Astrocyte (in vitro differentiated cells and primary cell): ENCODE data around the gene GPR156. TPM values are rescaled to one million over a fixed set of nuclear protein-coding genes. Genes with fewer than 3 reads are reported as not detected.

ENCODE experiments used
- DNase-seq: peaks from one replicate; pipeline ENCODE4 v3.0.0-alpha.2; 2010; ENCODE audit warnings: low read depth
- FAIRE-seq: peaks from 2 replicates; lab custom pipeline; 2011; peaks lifted over from hg19 to GRCh38; lab: Jason Lieb, UNC
- H2AFZ ChIP-seq: 2 replicates; pipeline ENCODE4 v1.6.0; 2012; ENCODE audit warnings: low read depth, low read length, inconsistent platforms
- H3K27ac ChIP-seq: 2 replicates; pipeline ENCODE4 v1.5.1; 2011; ENCODE audit warnings: low read depth, low read length, inconsistent platforms
- H3K27me3 ChIP-seq: 2 replicates; pipeline ENCODE4 v1.6.0; 2011; ENCODE audit warnings: low read length, inconsistent platforms; ENCODE audit not compliant: insufficient read depth
- H3K36me3 ChIP-seq: 2 replicates; pipeline ENCODE4 v1.5.1; 2011; ENCODE audit warnings: low read length, inconsistent platforms; ENCODE audit not compliant: insufficient read depth
- H3K4me1 ChIP-seq: 2 replicates; pipeline ENCODE4 v1.5.1; 2011; ENCODE audit warnings: low read length, inconsistent platforms; ENCODE audit not compliant: insufficient read depth
- H3K4me2 ChIP-seq: 2 replicates; pipeline ENCODE4 v1.6.0; 2012; ENCODE audit warnings: low read length, inconsistent platforms
- H3K4me3 ChIP-seq: 2 replicates; pipeline ENCODE4 v1.5.1; 2011; ENCODE audit warnings: low read depth, mild to moderate bottlenecking, low read length, inconsistent platforms; ENCODE audit not compliant: insufficient read depth
- H3K79me2 ChIP-seq: 2 replicates; pipeline ENCODE4 v1.6.0; 2012; ENCODE audit warnings: mild to moderate bottlenecking, low read length, inconsistent platforms; ENCODE audit not compliant: insufficient read depth
- H3K9ac ChIP-seq: 2 replicates; pipeline ENCODE4 v1.6.0; 2012; ENCODE audit warnings: mild to moderate bottlenecking, low read length, inconsistent platforms
- H3K9me3 ChIP-seq: 2 replicates; pipeline ENCODE4 v1.5.1; 2012; ENCODE audit warnings: low read depth, mild to moderate bottlenecking, low read length, inconsistent platforms; ENCODE audit not compliant: insufficient read depth
- H4K20me1 ChIP-seq: 2 replicates; pipeline ENCODE4 v1.6.0; 2012; ENCODE audit warnings: low read length, inconsistent platforms; ENCODE audit not compliant: insufficient read depth
- H3K27ac Mint-ChIP-seq: one replicate; pipeline ENCODE4 v1.8.0; 2021; ENCODE audit warnings: mild to moderate bottlenecking, mixed read lengths; ENCODE audit not compliant: unreplicated experiment
- H3K27me3 Mint-ChIP-seq: one replicate; pipeline ENCODE4 v1.8.0; 2021; ENCODE audit warnings: low read depth, mixed read lengths; ENCODE audit not compliant: unreplicated experiment
- H3K36me3 Mint-ChIP-seq: one replicate; pipeline ENCODE4 v1.8.0; 2021; ENCODE audit warnings: low read depth, mixed read lengths; ENCODE audit not compliant: unreplicated experiment
- H3K4me1 Mint-ChIP-seq: one replicate; pipeline ENCODE4 v1.8.0; 2021; ENCODE audit warnings: low read depth, mixed read lengths; ENCODE audit not compliant: unreplicated experiment
- H3K4me3 Mint-ChIP-seq: one replicate; pipeline ENCODE4 v1.8.0; 2021; ENCODE audit warnings: mild to moderate bottlenecking, moderate library complexity, mixed read lengths; ENCODE audit not compliant: unreplicated experiment
- H3K9me3 Mint-ChIP-seq: one replicate; pipeline ENCODE4 v1.8.0; 2021; ENCODE audit warnings: mild to moderate bottlenecking, mixed read lengths; ENCODE audit not compliant: unreplicated experiment
- EZH2 ChIP-seq: IDR thresholded peaks from 2 replicates; pipeline ENCODE4 v1.6.1; 2012; ENCODE audit warnings: mild to moderate bottlenecking, low read length, inconsistent platforms; ENCODE audit not compliant: insufficient read depth
- total RNA-seq: library from RNA; stranded (reverse); gene quantifications from 2 replicates; pipeline ENCODE4 v1.2.1, GENCODE V29; 2021
- TF ChIP-seq, protein P1 (sequence below): IDR thresholded peaks from 2 replicates; pipeline ENCODE4 v1.5.1; 2011; ENCODE audit warnings: low read depth, mild to moderate bottlenecking, inconsistent platforms, low read length, moderate library complexity; ENCODE audit not compliant: insufficient read depth

Gene GPR156
- total RNA-seq, 1 donor from 2014 or later: 0.39 TPM

DNA sequence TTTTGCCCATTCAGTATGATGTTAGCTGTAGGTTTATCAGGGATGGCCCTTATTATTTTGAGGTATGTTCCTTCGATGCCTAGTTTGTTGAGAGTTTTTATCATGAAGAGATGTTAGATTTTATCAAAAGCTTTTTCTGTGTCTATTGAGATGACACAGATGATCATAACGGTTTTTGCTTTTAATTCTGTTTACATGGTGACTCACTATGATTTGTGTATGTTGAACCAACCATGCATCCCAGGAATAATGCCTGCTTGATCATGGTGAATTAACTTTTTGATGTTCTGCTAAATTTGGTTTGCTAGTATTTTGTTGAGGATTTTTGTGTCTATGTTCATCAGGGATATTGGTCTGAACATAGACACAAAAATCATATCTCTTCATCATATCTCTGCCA is 8.3 kb downstream of the GPR156 start:
- no peak for TF ChIP-seq EZH2
- TF ChIP-seq, protein P1, sequence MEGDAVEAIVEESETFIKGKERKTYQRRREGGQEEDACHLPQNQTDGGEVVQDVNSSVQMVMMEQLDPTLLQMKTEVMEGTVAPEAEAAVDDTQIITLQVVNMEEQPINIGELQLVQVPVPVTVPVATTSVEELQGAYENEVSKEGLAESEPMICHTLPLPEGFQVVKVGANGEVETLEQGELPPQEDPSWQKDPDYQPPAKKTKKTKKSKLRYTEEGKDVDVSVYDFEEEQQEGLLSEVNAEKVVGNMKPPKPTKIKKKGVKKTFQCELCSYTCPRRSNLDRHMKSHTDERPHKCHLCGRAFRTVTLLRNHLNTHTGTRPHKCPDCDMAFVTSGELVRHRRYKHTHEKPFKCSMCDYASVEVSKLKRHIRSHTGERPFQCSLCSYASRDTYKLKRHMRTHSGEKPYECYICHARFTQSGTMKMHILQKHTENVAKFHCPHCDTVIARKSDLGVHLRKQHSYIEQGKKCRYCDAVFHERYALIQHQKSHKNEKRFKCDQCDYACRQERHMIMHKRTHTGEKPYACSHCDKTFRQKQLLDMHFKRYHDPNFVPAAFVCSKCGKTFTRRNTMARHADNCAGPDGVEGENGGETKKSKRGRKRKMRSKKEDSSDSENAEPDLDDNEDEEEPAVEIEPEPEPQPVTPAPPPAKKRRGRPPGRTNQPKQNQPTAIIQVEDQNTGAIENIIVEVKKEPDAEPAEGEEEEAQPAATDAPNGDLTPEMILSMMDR: no peak
- Mint-ChIP-seq H3K36me3 (no peaks in the 10 kb centered on the region), H3K4me1 (peaks cover 5% of the 10 kb centered on the region), H3K27ac (no peak overlapping the region), H3K27me3 (peaks cover 4% of the 10 kb centered on the region), H3K4me3 (no peak overlapping the region), H3K9me3 (peaks cover 1% of the 10 kb centered on the region)
- Histone ChIP-seq H3K79me2 (no peaks in the 10 kb centered on the region), H3K4me1 (no peaks in the 10 kb centered on the region), H3K27me3 (no peaks in the 10 kb centered on the region), H3K9me3 (no peaks in the 10 kb centered on the region), H2AFZ (no peak overlapping the region), H3K4me2 (no peak overlapping the region), H3K36me3 (no peaks in the 10 kb centered on the region), H3K27ac (no peak overlapping the region), H3K9ac (no peak overlapping the region), H4K20me1 (no peaks in the 10 kb centered on the region), H3K4me3 (no peak overlapping the region)
- DNase-seq (no peak), FAIRE-seq (no peak)

DNA sequence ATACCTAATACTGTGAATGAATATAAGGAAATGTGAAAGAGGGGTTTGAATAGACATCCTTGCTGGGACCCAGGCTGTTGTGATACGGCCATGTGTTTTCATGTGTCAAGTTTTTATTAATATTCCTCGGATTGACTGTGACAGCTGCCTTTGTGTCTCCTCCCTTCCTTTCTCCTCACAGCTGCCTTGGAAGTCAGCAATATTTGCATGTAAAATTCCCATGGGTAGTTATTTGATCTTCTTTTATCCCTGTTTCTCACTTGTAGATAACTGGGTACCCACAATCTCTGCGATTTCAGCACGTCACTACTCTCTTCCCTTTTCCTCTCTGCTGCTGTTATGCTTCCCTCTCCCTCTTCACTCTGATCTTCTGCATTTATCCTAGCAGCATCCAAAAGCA is 9.4 kb downstream of the GPR156 start:
- H3K79me2 ChIP-seq: no peaks in the 10 kb centered on the region
- no peaks in the 10 kb centered on the region for H3K9me3 ChIP-seq
- Mint-ChIP-seq H3K4me1 (peaks cover 2% of the 10 kb centered on the region), H3K36me3 (no peaks in the 10 kb centered on the region), H3K27ac (no peak overlapping the region), H3K27me3 (peaks cover 5% of the 10 kb centered on the region), H3K4me3 (no peak overlapping the region), H3K9me3 (peaks cover under 1% of the 10 kb centered on the region)
- no peak for TF ChIP-seq EZH2
- TF ChIP-seq, protein P1: no peak
- H4K20me1 ChIP-seq: no peaks in the 10 kb centered on the region
- H3K4me1 ChIP-seq: no peaks in the 10 kb centered on the region
- no peak overlapping the region for H2AFZ ChIP-seq
- no peaks in the 10 kb centered on the region for H3K27me3 ChIP-seq
- no peak overlapping the region for H3K27ac ChIP-seq
- no peak overlapping the region for H3K9ac ChIP-seq
- DNase-seq (no peak), FAIRE-seq (no peak)
- no peaks in the 10 kb centered on the region for H3K36me3 ChIP-seq
- H3K4me2 ChIP-seq: no peak overlapping the region
- no peak overlapping the region for H3K4me3 ChIP-seq

DNA sequence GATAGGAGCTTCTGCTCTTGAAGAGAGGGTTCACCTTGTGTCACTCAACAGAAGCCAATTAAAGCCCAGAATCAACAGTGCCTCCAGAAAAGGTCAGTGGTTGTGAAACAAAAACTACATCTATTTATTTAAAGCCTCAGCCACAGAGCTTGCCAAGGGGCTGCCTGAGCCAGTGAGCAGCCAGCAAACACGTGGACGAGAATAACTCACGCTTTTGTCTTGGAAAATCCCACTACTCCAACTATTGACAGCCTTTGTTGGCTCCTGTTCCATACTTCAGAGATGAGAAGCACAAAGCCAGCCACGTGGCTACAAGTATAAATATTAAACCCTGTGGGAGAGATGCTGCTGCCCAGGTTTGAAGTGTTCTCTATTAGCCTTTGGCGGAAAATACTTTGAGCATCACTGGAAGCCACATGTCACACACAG is 10.3 kb downstream of the GPR156 start:
- DNase-seq (peak; percentile 30), FAIRE-seq (no peak)
- Mint-ChIP-seq H3K9me3 (no peaks in the 10 kb centered on the region), H3K27ac (no peak overlapping the region), H3K27me3 (peaks cover 7% of the 10 kb centered on the region), H3K4me3 (no peak overlapping the region), H3K4me1 (no peaks in the 10 kb centered on the region), H3K36me3 (no peaks in the 10 kb centered on the region)
- Histone ChIP-seq H3K4me3 (no peak overlapping the region), H3K4me1 (no peaks in the 10 kb centered on the region), H3K4me2 (no peak overlapping the region), H4K20me1 (no peaks in the 10 kb centered on the region), H3K27me3 (no peaks in the 10 kb centered on the region), H3K36me3 (no peaks in the 10 kb centered on the region), H2AFZ (no peak overlapping the region), H3K27ac (no peak overlapping the region), H3K79me2 (no peaks in the 10 kb centered on the region), H3K9ac (no peak overlapping the region), H3K9me3 (no peaks in the 10 kb centered on the region)
- TF ChIP-seq, protein P1: no peak
- TF ChIP-seq EZH2: no peak
